ENCODE measurements around the gene SORCS1.

SORCS1 gene

GRCh38 chr10:107104026-107104652 lies 60.4 kb downstream of the SORCS1 start:
- no peak for DNase-seq (ENCODE audit: low read depth in 2 of 2)

GRCh38 chr10:107103174-107104025 lies 61.1 kb downstream of the SORCS1 start:
- DNase-seq (ENCODE audit: low read depth in 2 of 2): no peak

- no peak for DNase-seq (ENCODE audit: low read depth in 2 of 2)
These were observed 66.2 kb downstream of the SORCS1 start for GRCh38 chr10:107098326-107098725.

- no peak for DNase-seq (ENCODE audit: low read depth in 2 of 2)
These were observed 69.5 kb downstream of the SORCS1 start for GRCh38 chr10:107094824-107095522.

- no peak for DNase-seq (ENCODE audit: low read depth in 2 of 2)
These were observed 72.2 kb downstream of the SORCS1 start for GRCh38 chr10:107092321-107092720.

GRCh38 chr10:107091126-107091525 lies 73.4 kb downstream of the SORCS1 start:
- no peak for DNase-seq (ENCODE audit: low read depth in 2 of 2)

GRCh38 chr10:107085665-107086525 lies 78.6 kb downstream of the SORCS1 start:
- DNase-seq (ENCODE audit: low read depth in 2 of 2): no peak

GRCh38 chr10:107083388-107084009 lies 81.0 kb downstream of the SORCS1 start:
- no peak for DNase-seq (ENCODE audit: low read depth in 2 of 2)

GRCh38 chr10:107081644-107082043 lies 82.9 kb downstream of the SORCS1 start:
- DNase-seq (ENCODE audit: low read depth in 2 of 2): no peak

GRCh38 chr10:107075117-107075516 lies 89.4 kb downstream of the SORCS1 start:
- no peak for DNase-seq (ENCODE audit: low read depth in 2 of 2)

GRCh38 chr10:107072786-107073185 lies 91.7 kb downstream of the SORCS1 start:
- no peak for DNase-seq (ENCODE audit: low read depth in 2 of 2)

- no peak for DNase-seq (ENCODE audit: low read depth in 2 of 2)
These were observed 92.5 kb downstream of the SORCS1 start for GRCh38 chr10:107072028-107072427.

- no peak for DNase-seq (ENCODE audit: low read depth in 2 of 2)
These were observed 93.2 kb downstream of the SORCS1 start for GRCh38 chr10:107071301-107071700.

GRCh38 chr10:107067843-107068242 lies 96.7 kb downstream of the SORCS1 start:
- DNase-seq (ENCODE audit: low read depth in 2 of 2): no peak

- no peak for DNase-seq (ENCODE audit: low read depth in 2 of 2)
These were observed 100.4 kb downstream of the SORCS1 start for GRCh38 chr10:107064075-107064474.

- no peak for DNase-seq (ENCODE audit: low read depth in 2 of 2)
These were observed 104.6 kb downstream of the SORCS1 start for GRCh38 chr10:107059872-107060271.

GRCh38 chr10:107059068-107059804 lies 105.3 kb downstream of the SORCS1 start:
- no peak for DNase-seq (ENCODE audit: low read depth in 2 of 2)

- no peak for DNase-seq (ENCODE audit: low read depth in 2 of 2)
These were observed 106.2 kb downstream of the SORCS1 start for GRCh38 chr10:107058331-107058730.

- no peak for DNase-seq (ENCODE audit: low read depth in 2 of 2)
These were observed 108.3 kb downstream of the SORCS1 start for GRCh38 chr10:107056182-107056581.

- DNase-seq (ENCODE audit: low read depth in 2 of 2): no peak
These were observed 109.9 kb downstream of the SORCS1 start for GRCh38 chr10:107054469-107055156.
